GM12873 (cell line): Measurements from ENCODE around the gene PXYLP1.

Source experiments
- CTCF ChIP-seq: IDR thresholded peaks from 2 replicates; pipeline ENCODE4 v1.5.1; 2012; ENCODE audit warnings: low read depth, mild to moderate bottlenecking, moderate library complexity, low read length, control low read depth; ENCODE audit not compliant: insufficient read depth; ENCODE audit errors: missing control alignments

The PXYLP1 gene

GRCh38 chr3:141242377-141243092 lies 10.9 kb downstream of the PXYLP1 start:
- no peak for TF ChIP-seq CTCF

- no peak for TF ChIP-seq CTCF
Observed at GRCh38 chr3:141243271-141243707, 11.7 kb downstream of the PXYLP1 start.

DNA sequence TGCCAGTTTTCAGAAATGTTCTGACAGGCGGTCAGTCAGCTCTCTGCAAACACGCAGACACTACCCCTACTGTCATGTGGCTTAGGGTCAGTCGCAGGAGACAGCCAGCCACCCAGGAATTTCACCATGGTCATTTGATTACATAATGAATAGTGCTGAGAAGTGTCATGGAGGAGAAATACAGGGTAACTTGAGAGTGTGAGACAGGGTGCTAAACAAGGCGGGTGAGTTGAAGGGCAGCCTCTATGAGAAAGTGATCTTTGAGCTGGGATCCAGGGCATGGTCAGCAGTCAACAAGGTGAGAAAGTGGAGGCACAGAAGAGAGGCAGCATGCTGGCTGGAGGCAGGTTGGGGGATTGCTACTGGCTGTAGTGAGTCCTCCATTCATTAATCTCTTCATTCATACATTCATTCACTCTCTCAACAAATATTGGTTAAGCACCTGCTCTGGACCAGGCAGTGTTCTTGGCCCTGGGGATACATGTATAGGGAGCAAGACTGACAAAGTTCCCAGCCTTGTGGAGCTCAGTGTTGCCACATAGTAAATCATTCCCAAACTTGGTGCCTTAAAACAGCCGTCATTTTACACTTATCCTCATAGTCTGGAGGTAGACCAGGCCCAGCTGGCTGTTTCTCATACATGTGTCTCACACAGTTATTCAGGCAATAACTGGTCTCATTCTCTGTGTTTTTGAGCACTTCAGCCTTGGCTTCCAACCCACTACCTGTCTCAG lies 14.8 kb downstream of the PXYLP1 start:
- no peak for TF ChIP-seq CTCF

DNA sequence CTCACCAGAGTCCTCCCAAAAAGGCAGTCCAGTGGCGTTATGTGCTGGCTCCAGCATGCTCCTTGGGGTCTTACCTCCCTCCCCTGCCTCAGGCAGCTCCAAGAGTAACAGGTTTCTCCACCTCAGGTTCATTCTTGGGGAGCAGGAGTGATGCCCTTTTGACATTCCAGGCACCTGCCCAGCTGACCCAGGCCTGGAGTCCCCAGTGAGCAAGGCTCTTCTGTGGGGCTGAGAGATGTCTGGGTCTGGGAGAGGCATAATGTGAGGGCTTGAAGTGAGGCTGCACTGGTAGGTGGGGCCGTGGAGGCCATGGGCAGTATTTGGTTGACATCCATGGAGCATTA lies 15.3 kb downstream of the PXYLP1 start:
- no peak for TF ChIP-seq CTCF

DNA sequence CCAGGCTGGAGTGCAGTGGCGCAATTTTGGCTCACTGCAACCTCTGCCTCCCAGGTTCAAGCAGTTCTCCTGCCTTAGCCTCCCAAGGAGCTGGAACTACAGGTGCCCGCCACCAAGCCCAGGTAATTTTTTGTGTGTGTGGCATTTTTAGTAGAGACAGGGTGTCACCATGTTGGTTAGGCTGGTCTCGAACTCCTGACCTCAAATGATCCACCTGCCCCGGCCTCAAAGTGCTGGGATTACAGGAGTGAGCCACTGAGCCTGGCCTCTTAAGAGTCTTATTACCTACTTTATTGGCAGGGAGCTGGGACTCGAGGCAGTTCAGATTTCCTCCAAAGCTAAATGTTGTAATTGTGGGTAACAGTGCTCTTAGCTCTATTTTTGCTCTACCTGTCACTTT lies 16.4 kb downstream of the PXYLP1 start:
- no peak for TF ChIP-seq CTCF

DNA sequence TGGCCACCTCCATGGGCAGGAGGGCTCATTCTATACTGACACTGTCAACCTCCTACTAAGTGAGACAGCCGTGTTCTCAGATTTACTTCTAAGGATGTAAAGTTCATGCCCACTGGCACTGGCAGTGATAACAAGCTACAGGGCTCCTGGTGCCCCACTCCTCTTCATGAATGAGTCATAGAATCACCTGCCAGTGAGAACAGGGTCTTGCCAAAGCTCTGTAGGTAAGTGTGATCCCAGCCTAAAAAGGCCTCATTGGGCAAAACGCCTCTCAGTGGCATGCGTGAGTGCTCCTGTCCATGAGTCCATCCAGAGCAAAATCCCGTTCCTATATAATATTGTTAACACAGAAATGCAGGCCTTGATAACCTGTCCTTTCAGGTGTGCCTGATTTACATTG lies 17.4 kb downstream of the PXYLP1 start:
- no peak for TF ChIP-seq CTCF

DNA sequence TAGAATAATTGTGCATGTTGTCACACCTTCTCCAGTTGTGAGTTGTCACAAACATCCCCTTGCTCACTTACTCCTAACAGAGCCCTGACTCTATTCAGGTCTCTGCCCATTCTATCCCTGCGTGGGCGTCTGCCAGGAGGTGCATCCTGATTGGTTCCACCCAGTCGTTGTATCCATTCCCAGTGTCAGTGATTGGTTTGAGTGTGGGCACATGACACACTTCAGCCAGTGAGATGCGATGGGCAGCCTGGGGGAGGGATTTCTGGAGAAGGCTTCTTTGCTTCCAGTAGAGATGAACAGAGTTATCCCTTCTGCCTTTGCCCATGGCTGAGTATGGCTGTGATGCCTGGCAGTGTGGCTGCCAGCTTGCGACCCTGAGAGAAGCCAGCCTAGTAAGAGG lies 18.7 kb downstream of the PXYLP1 start:
- no peak for TF ChIP-seq CTCF
